SH-SY5Y (cell line): Measurements from ENCODE around the gene DUOXA1.

Experiments used
- GATA2 ChIP-seq: IDR thresholded peaks from 2 replicates; pipeline ENCODE4 v1.6.1; 2011; ENCODE audit warnings: mild to moderate bottlenecking, low read depth, low read length
- GATA3 ChIP-seq: IDR thresholded peaks from 2 replicates; pipeline ENCODE4 v1.6.1; 2011; ENCODE audit warnings: low read depth, mild to moderate bottlenecking, low read length, moderate library complexity

- TF ChIP-seq GATA2 (no peak), GATA3 (no peak)
These were observed at the start of gene DUOXA1, which contains the start of gene DUOX1 for GRCh38 chr15:45129651-45130129.
